Measurements from ENCODE around the gene DCC.

DNA sequence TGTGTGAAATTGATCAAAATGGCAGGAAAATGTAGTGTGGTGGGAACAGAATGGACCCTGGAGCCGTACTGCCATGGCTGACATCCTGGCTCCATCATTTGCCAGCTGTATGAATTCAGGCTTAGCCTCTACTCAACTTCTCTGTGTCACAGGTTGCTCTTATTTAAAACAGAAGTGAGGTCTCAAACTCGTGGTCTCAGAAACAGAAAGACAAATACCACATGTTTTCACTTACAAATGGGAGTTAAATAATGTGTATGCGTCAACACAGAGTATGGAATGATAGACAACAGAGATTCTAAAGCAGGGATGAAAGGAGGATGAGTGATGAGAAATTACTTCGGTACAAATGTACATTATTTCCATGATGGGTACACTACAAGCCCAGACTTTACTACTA is 227.4 kb downstream of the DCC start:
- TF ChIP-seq POLR2A (IDR thresholded peaks at IDR 0.05; ENCODE audit: low read length), result no peak
- no peak for TF ChIP-seq GATA1 (IDR thresholded peaks at IDR 0.05; ENCODE audit: low read depth, low read length)
